ENCODE data around the gene C10orf71. TPM values are rescaled to one million over a fixed set of nuclear protein-coding genes. Genes with fewer than 3 reads are reported as not detected.

C10orf71 gene
- total RNA-seq (not detected), polyA plus RNA-seq (not detected), total RNA-seq (not detected)

- H3K4me3 ChIP-seq (ENCODE audit: low read length), result no peak within 1 kb of the TSS
- intact Hi-C loops (cut with micrococcal nuclease), result no loop called here
- H3K9me3 Mint-ChIP-seq, result no peaks in the 10 kb centered on the region
- DNase-seq, result no peak
- no peaks in the 10 kb centered on the region for H3K27me3 ChIP-seq (ENCODE audit: control insufficient read depth in 2 of 2, insufficient read depth in 2 of 2, low read length in 2 of 2)
- no peak within 1 kb of the TSS for H3K4me3 Mint-ChIP-seq
- H3K36me3 ChIP-seq (ENCODE audit: control insufficient read depth in 2 of 3, insufficient read depth in 3 of 3, low read length in 3 of 3), result no peaks in the 10 kb centered on the region
- no peak for ATAC-seq
- H3K27ac ChIP-seq (ENCODE audit: low read depth, low read length), result no peak within 1 kb of the TSS
- H3K36me3 Mint-ChIP-seq, result no peaks in the 10 kb centered on the region
- POLR2A ChIA-PET, result no interaction called here
- H3K9me3 ChIP-seq (ENCODE audit: control insufficient read depth in 2 of 3, low read length in 3 of 3), result no peaks in the 10 kb centered on the region
- H3K4me1 Mint-ChIP-seq, result peaks cover 0 to 1% (median 0%) of the 10 kb centered on the region in 7 donors
- H3K4me1 ChIP-seq (ENCODE audit: control insufficient read depth in 2 of 2, insufficient read depth in 2 of 2, low read length in 2 of 2), result no peaks in the 10 kb centered on the region
- peaks cover 0 to 7% (median 2%) of the 10 kb centered on the region in 5 donors for H3K27me3 Mint-ChIP-seq
- H3K27ac Mint-ChIP-seq, result no peak within 1 kb of the TSS
- CTCF ChIA-PET, result no interaction called here
Measured at GRCh38 chr10:49298983-49299815, at the start of gene C10orf71. TSS of gene C10orf71 (plus strand) at chr10:49299170. CDS start at chr10:49322546, 23,376 bp downstream.

GRCh38 chr10:49252313-49253034 is 46.5 kb upstream of the C10orf71 start:
- Histone ChIP-seq H3K36me3 (ENCODE audit: control insufficient read depth in 2 of 3, insufficient read depth in 3 of 3, low read length in 3 of 3) (no peaks in the 10 kb centered on the region), H3K27ac (ENCODE audit: low read depth, low read length) (no peak overlapping the region), H3K27me3 (ENCODE audit: control insufficient read depth in 2 of 2, insufficient read depth in 2 of 2, low read length in 2 of 2) (no peaks in the 10 kb centered on the region), H3K9me3 (ENCODE audit: control insufficient read depth in 2 of 3, low read length in 3 of 3) (no peaks in the 10 kb centered on the region), H3K4me3 (ENCODE audit: low read length) (no peak overlapping the region), H3K4me1 (ENCODE audit: control insufficient read depth in 2 of 2, insufficient read depth in 2 of 2, low read length in 2 of 2) (peaks cover 0 to 16% of the 10 kb centered on the region in 2 donors)
- Mint-ChIP-seq H3K27ac (no peak overlapping the region), H3K27me3 (peaks cover 0 to 10% (median 4%) of the 10 kb centered on the region in 5 donors), H3K4me1 (peaks cover 0 to 6% (median 0%) of the 10 kb centered on the region in 7 donors), H3K36me3 (no peaks in the 10 kb centered on the region), H3K9me3 (peaks cover 0 to 8% (median 4%) of the 10 kb centered on the region in 11 donors), H3K4me3 (no peak overlapping the region)
- ATAC-seq (no peak), DNase-seq (no peak)
- ChIA-PET CTCF (no interaction called here), POLR2A (no interaction called here)
- intact Hi-C loops (cut with micrococcal nuclease), result no loop called here

- intact Hi-C loops (cut with micrococcal nuclease), result no loop called here
- H3K36me3 ChIP-seq (ENCODE audit: control insufficient read depth in 2 of 3, insufficient read depth in 3 of 3, low read length in 3 of 3), result no peaks in the 10 kb centered on the region
- ATAC-seq, result peak; percentile 34
- Mint-ChIP-seq H3K9me3 (peaks cover 0 to 4% (median 1%) of the 10 kb centered on the region in 11 donors), H3K4me1 (peaks cover 0 to 6% (median 0%) of the 10 kb centered on the region in 7 donors), H3K36me3 (no peaks in the 10 kb centered on the region), H3K4me3 (no peak overlapping the region), H3K27ac (no peak overlapping the region), H3K27me3 (peaks cover 3 to 6% (median 4%) of the 10 kb centered on the region in 5 donors)
- ChIA-PET POLR2A (no interaction called here), CTCF (no interaction called here)
- no peak overlapping the region for H3K27ac ChIP-seq (ENCODE audit: low read depth, low read length)
- no peaks in the 10 kb centered on the region for H3K9me3 ChIP-seq (ENCODE audit: control insufficient read depth in 2 of 3, low read length in 3 of 3)
- no peaks in the 10 kb centered on the region for H3K27me3 ChIP-seq (ENCODE audit: control insufficient read depth in 2 of 2, insufficient read depth in 2 of 2, low read length in 2 of 2)
- H3K4me3 ChIP-seq (ENCODE audit: low read length), result no peak overlapping the region
- no peak for DNase-seq
- peaks cover 0 to 16% of the 10 kb centered on the region in 2 donors for H3K4me1 ChIP-seq (ENCODE audit: control insufficient read depth in 2 of 2, insufficient read depth in 2 of 2, low read length in 2 of 2)
Measured at GRCh38 chr10:49253340-49253906, 45.5 kb upstream of the C10orf71 start.

DNA sequence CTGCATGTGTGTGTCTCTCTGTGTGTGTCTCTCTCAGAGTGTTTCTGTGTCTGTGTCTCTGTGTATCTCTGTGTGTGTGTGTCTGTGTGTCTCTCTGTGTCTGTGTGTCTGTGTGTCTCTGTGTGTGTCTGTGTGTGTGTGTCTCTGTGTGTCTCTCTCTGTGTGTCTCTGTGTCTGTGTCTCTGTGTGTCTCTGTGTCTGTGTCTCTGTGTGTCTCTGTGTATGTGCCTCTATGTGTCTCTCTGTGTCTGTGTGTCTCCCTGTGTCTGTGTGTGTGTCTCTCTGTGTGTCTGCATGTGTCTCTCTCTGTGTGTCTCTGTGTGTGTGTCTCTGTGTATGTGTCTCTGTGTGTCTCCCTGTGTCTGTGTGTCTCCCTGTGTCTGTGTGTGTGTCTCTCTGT is 44.8 kb upstream of the C10orf71 start:
- Mint-ChIP-seq H3K4me3 (no peak overlapping the region), H3K27me3 (peaks cover 4 to 5% (median 5%) of the 10 kb centered on the region in 5 donors), H3K9me3 (peaks cover 0 to 4% (median 0%) of the 10 kb centered on the region in 11 donors), H3K36me3 (no peaks in the 10 kb centered on the region), H3K27ac (no peak overlapping the region), H3K4me1 (peaks cover 0 to 5% (median 0%) of the 10 kb centered on the region in 7 donors)
- ATAC-seq, result no peak
- DNase-seq, result no peak
- Histone ChIP-seq H3K4me3 (ENCODE audit: low read length) (no peak overlapping the region), H3K9me3 (ENCODE audit: control insufficient read depth in 2 of 3, low read length in 3 of 3) (no peaks in the 10 kb centered on the region), H3K27ac (ENCODE audit: low read depth, low read length) (no peak overlapping the region), H3K4me1 (ENCODE audit: control insufficient read depth in 2 of 2, insufficient read depth in 2 of 2, low read length in 2 of 2) (peaks cover 0 to 16% of the 10 kb centered on the region in 2 donors), H3K27me3 (ENCODE audit: control insufficient read depth in 2 of 2, insufficient read depth in 2 of 2, low read length in 2 of 2) (no peaks in the 10 kb centered on the region), H3K36me3 (ENCODE audit: control insufficient read depth in 2 of 3, insufficient read depth in 3 of 3, low read length in 3 of 3) (no peaks in the 10 kb centered on the region)
- CTCF ChIA-PET, result no interaction called here
- POLR2A ChIA-PET, result no interaction called here
- intact Hi-C loops (cut with micrococcal nuclease), result no loop called here

DNA sequence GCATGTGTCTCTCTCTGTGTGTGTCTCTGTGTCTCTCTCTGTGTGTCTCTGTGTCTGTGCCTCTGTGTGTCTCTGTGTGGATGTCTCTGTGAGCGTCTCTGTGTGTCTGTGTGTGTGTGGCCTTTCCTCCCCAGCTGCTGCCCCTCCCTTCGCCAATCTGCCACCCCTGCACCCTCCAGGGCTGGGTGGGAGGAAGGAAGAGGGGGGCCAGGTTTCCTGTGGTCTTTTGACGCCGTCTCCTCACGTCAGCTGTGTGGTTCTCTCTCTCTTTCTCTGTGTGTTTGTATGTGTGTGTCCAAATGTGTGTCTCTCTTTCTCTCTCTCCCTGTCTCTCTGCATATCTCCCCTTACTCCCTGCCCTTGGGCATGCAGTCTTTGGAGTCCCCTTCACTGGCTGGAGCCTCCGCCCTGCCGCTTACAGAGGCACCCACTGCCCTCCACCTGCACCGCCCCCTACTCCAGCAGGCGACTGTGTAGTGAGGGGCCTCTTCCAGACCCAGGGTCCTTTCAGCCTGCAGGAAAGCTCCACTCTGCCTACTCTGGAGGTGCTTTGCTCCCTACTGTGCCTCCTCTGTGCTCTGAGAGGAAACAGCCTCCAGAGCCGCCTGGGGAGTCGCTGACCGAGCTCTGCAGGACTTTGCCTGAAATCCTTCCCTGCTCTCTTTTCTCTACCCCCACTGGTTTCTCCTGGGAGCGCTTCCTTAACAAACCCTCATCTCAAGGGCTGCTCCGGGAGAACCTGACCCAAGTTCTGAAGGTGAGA is 44.2 kb upstream of the C10orf71 start:
- H3K27ac ChIP-seq (ENCODE audit: low read depth, low read length), result no peak overlapping the region
- Mint-ChIP-seq H3K27ac (no peak overlapping the region), H3K9me3 (peaks cover 0 to 4% (median 0%) of the 10 kb centered on the region in 11 donors), H3K27me3 (peaks cover 4 to 5% (median 5%) of the 10 kb centered on the region in 5 donors), H3K36me3 (no peaks in the 10 kb centered on the region), H3K4me1 (peaks cover 0 to 5% (median 0%) of the 10 kb centered on the region in 7 donors), H3K4me3 (no peak overlapping the region)
- H3K36me3 ChIP-seq (ENCODE audit: control insufficient read depth in 2 of 3, insufficient read depth in 3 of 3, low read length in 3 of 3), result no peaks in the 10 kb centered on the region
- ChIA-PET CTCF (no interaction called here), POLR2A (no interaction called here)
- H3K4me1 ChIP-seq (ENCODE audit: control insufficient read depth in 2 of 2, insufficient read depth in 2 of 2, low read length in 2 of 2), result peaks cover 0 to 16% of the 10 kb centered on the region in 2 donors
- no peaks in the 10 kb centered on the region for H3K9me3 ChIP-seq (ENCODE audit: control insufficient read depth in 2 of 3, low read length in 3 of 3)
- DNase-seq (no peak), ATAC-seq (peak; percentile 84)
- intact Hi-C loops (cut with micrococcal nuclease), result no loop called here
- H3K27me3 ChIP-seq (ENCODE audit: control insufficient read depth in 2 of 2, insufficient read depth in 2 of 2, low read length in 2 of 2), result no peaks in the 10 kb centered on the region
- no peak overlapping the region for H3K4me3 ChIP-seq (ENCODE audit: low read length)

DNA sequence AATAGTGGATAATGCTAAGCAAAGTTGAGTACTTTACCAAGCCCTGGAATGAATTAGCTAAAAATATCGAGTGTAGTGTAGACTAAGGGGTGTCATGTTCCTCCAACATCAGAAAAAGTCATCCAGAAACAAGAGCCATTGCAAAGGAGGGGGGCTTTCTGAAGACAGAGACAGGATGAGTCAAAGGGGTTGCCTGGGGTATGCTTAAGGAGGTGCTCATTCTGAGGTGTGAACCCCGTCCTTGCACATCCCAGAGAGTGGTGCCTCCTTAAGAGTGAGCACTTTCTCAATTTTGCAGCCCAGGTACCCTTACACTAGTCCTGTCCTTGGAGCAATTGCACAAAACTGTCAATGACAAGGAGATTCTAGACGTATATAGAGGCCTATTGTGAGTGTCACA is 43.1 kb upstream of the C10orf71 start:
- Mint-ChIP-seq H3K27ac (no peak overlapping the region), H3K27me3 (peaks cover 4 to 16% (median 5%) of the 10 kb centered on the region in 5 donors), H3K4me3 (no peak overlapping the region), H3K9me3 (peaks cover 0 to 4% (median 0%) of the 10 kb centered on the region in 11 donors), H3K4me1 (peaks cover 0 to 5% (median 0%) of the 10 kb centered on the region in 7 donors), H3K36me3 (no peaks in the 10 kb centered on the region)
- intact Hi-C loops (cut with micrococcal nuclease), result no loop called here
- Histone ChIP-seq H3K27ac (ENCODE audit: low read depth, low read length) (no peak overlapping the region), H3K9me3 (ENCODE audit: control insufficient read depth in 2 of 3, low read length in 3 of 3) (no peaks in the 10 kb centered on the region), H3K4me1 (ENCODE audit: control insufficient read depth in 2 of 2, insufficient read depth in 2 of 2, low read length in 2 of 2) (peaks cover 0 to 16% of the 10 kb centered on the region in 2 donors), H3K36me3 (ENCODE audit: control insufficient read depth in 2 of 3, insufficient read depth in 3 of 3, low read length in 3 of 3) (no peaks in the 10 kb centered on the region), H3K4me3 (ENCODE audit: low read length) (no peak overlapping the region), H3K27me3 (ENCODE audit: control insufficient read depth in 2 of 2, insufficient read depth in 2 of 2, low read length in 2 of 2) (no peaks in the 10 kb centered on the region)
- ChIA-PET CTCF (no interaction called here), POLR2A (no interaction called here)
- ATAC-seq (no peak), DNase-seq (no peak)

Measured in naive thymus-derived CD4-positive, alpha-beta T cell (primary cell).